LHCN-M2 (cell line): Measurements from ENCODE around the gene SLBP. TPM values are rescaled to one million over a fixed set of nuclear protein-coding genes. Genes with fewer than 3 reads are reported as not detected.
"Not testable (repeated sequence)": the region's sequence is repeated elsewhere in the genome, so short reads cannot be mapped to it uniquely, and the experiment has no call there.

Source experiments
- DNase-seq: peaks from one replicate; pipeline ENCODE4 v3.0.0-alpha.2; 2012; ENCODE audit warnings: low read depth
- total RNA-seq: library from RNA; depleted of rRNA; stranded (reverse); fragments of >200 nt; gene quantifications from 2 replicates; pipeline ENCODE4 v1.2.3, GENCODE V29; 2014

The SLBP gene
- total RNA-seq, 1 experiment from 2014 or later, result 173 TPM

GRCh38 chr4:1676605-1677525, 35.3 kb downstream of the SLBP start:
- DNase-seq, result no peak

GRCh38 chr4:1675802-1676137, 36.3 kb downstream of the SLBP start:
- no peak for DNase-seq

- DNase-seq, result no peak
Measured at GRCh38 chr4:1675136-1675801, 36.9 kb downstream of the SLBP start.

- no peak for DNase-seq
Measured at GRCh38 chr4:1674682-1675081, 37.4 kb downstream of the SLBP start.

GRCh38 chr4:1673671-1674070, 38.4 kb downstream of the SLBP start:
- DNase-seq, result no peak

- not testable (repeated sequence) for DNase-seq
Measured at GRCh38 chr4:1671011-1671410, 41.1 kb downstream of the SLBP start.

- DNase-seq, result no peak
Measured at GRCh38 chr4:1670279-1670678, 41.8 kb downstream of the SLBP start.

GRCh38 chr4:1669850-1670249, 42.3 kb downstream of the SLBP start:
- DNase-seq, result no peak

- DNase-seq, result no peak
Measured at GRCh38 chr4:1669270-1669669, 42.8 kb downstream of the SLBP start.

- no peak for DNase-seq
Measured at GRCh38 chr4:1668488-1668840, 43.7 kb downstream of the SLBP start.

- DNase-seq, result no peak
Measured at GRCh38 chr4:1667273-1667672, 44.8 kb downstream of the SLBP start.

GRCh38 chr4:1666391-1666790, 45.7 kb downstream of the SLBP start:
- DNase-seq, result no peak

GRCh38 chr4:1664141-1664540, 48.0 kb downstream of the SLBP start:
- no peak for DNase-seq

- DNase-seq, result no peak
Measured at GRCh38 chr4:1663549-1663948, 48.6 kb downstream of the SLBP start.

- no peak for DNase-seq
Measured at GRCh38 chr4:1661695-1662094, 50.4 kb downstream of the SLBP start.

- no peak for DNase-seq
Measured at GRCh38 chr4:1660948-1661677, 51.0 kb downstream of the SLBP start.

GRCh38 chr4:1659104-1660043, 52.7 kb downstream of the SLBP start:
- no peak for DNase-seq

GRCh38 chr4:1658581-1658980, 53.5 kb downstream of the SLBP start:
- no peak for DNase-seq

- peak; percentile 4 for DNase-seq
Measured at GRCh38 chr4:1658146-1658545, 54.0 kb downstream of the SLBP start.

GRCh38 chr4:1656986-1657385, 55.1 kb downstream of the SLBP start:
- DNase-seq, result no peak

GRCh38 chr4:1656132-1656531, 56.0 kb downstream of the SLBP start:
- no peak for DNase-seq
